ENCODE measurements around the gene GNPTG.

GNPTG gene

DNA sequence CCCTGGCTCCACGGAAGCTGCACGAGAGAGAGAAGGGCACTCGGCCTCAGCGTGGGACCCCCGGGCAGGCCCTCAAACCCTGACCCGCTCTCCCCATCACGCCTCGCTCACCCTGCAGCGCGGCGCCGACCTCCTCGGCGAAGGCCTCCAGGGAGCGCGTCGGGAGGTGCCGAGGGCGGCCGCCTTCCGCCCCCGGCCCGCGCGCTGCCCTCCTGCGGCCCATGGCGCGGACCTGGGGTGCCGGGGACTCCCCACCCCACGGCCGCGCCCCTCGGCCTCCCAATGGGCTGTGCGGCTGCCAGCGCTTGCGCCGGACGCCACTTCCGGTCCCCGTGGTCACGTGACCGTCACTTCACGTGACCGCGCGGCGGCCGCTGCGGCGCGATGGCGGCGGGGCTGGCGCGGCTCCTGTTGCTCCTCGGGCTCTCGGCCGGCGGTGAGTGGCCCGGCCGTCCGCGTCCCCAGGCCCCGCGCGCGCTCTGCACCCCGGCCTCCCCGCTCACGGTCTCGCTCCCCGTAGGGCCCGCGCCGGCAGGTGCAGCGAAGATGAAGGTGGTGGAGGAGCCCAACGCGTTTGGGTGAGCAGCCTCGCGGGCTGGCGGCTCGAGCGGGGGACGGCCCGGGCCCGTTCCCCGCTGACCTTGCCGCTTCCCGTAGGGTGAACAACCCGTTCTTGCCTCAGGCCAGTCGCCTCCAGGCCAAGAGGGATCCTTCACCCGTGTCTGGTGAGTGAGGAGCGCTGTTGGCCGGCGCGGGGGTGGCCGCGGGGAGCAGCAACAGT lies at the start of gene GNPTG, which contains the start of gene TSR3:
GNPTG (plus strand) TSS at position 350 of the 781 bp plus-strand sequence; CDS start at position 385, 35 bp downstream.
TSR3 (minus strand) TSS at position 297 of the 781 bp plus-strand sequence; CDS start at position 223, 74 bp downstream.
- peak; percentile 73 to 82 for DNase-seq (ENCODE audit: low read depth in 2 of 2)

DNA sequence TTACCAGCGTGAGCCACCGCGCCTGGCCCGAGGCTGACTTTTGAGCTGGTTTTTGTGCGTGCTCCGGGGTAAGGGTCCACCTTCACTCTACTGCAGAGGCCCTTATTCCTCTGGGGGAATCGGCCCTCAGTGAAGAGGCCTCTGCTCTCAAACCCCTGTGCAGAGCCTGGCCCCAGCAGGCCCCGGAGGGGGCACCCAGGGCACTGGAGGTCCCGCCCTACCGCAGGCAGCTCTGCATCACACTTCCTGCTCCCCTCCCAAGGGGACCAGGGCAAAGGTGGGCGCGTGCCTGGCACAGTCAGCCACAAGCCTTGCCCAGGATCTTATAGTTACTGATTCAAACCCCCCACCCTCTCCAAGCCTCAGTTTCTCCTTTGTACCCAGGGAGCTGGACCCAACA lies 45.9 kb upstream of the GNPTG start:
- no peak for DNase-seq (ENCODE audit: low read depth in 2 of 2)

DNA sequence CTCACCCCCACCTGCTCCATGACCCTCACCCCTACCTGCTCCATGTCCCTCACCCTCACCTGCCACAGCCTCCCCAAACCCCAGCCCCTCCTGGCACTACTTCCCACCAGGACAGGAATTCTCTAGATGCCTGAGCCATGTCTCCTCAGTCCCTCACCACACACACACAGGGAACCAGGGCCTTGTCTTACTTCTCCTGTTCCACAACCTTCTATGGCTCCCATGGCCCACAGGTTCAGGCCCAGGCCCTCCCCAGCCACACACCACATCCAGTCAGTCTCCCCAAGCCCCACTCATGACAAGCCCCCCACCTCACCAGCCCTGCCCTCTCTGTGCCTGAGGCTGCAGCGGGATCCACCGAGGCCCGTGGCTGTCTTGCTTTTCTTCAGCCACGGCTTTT lies 45.4 kb upstream of the GNPTG start:
- DNase-seq (ENCODE audit: low read depth in 2 of 2), result no peak

DNA sequence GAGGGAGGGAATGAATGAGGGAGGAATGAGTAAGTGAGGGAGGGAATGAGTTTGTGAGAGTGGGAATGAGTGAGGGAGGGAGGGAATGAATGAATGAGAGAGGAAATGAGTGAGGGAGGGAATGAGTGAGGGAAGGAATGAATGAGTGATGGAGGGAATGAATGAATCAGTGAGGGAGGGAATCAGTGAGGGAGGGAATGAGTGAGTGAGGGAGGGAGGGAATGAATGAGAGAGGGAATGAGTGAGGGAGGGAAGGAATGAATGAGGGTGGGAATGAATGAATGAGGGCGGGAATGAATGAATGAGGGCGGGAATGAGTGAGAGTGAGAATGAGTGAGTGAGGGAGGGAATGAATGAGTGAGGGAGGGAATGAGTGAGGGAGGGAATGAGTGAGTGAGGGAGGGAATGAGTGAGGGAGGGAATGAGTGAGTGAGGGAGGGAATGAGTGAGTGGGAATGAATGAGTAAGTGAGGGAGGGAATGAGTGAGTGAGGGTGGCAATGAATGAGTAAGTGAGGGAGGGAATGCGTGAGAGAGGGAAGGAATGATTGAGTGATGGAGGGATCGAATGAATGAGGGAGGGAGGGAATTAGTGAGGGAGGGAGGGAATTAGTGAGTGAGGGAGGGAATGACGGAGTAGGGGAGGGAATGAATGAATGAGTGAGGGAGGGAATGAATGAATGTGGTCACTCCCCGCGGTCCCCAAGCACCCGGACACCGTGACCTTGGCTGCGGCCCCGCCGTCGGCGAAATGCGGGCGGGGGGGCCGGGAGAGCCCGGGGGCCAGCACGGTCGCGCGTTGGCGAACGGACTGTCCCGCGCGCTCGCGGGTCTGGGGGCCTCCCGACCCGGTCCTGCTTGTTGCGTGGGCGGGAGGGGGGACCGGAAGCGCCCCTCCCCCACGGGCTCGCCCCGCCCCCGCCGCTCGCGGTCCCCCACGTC lies 43.4 kb upstream of the GNPTG start:
- no peak for DNase-seq (ENCODE audit: low read depth in 2 of 2)

DNA sequence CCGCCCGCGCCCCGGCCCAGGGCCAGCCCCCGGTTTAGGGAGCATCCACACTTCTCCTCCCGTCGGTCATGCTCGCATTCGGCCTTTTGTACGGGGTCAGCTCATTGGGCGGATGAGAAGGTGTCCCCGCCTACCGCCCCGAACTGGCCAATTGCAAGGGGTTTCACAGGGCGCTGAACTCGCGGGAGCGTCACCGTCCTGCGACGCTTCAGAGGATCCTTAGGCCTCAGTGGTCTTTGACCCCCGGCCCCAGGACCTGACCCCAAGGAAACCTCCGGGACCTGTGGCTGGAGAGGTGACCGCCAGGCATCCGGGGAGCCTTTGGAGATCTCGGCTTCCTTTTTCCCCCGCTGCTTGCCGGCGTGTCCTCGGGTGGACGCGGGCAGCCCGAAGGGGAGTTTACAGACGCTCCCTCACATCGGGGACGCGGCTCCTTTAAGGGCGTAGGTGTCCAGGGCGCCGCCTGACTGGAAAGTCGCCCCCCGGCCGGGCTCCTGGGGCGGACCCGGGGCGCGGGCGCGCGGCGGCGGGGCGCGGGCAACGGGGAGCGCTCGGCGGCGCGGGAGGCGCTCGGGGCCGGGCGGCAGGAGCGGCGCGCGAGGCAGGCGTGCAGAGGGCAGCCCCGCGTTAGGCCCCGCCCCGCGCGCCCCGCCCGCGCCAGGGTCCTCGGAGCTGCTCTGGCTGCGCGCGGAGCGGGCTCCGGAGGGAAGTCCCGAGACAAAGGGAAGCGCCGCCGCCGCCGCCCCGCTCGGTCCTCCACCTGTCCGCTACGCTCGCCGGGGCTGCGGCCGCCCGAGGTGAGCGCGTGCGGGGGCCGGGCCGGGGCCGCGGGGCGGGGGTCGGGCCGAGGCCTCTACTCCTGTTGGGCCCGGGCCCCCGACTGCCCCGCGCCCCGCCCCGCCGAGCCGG lies 42.5 kb upstream of the GNPTG start, which contains the start of gene UBE2I:
UBE2I (plus strand) TSS at position 660 of the 909 bp plus-strand sequence. CDS start 4,395 bp downstream, outside the sequence.
- DNase-seq (ENCODE audit: low read depth in 2 of 2), result peak; percentile 94 to 98

DNA sequence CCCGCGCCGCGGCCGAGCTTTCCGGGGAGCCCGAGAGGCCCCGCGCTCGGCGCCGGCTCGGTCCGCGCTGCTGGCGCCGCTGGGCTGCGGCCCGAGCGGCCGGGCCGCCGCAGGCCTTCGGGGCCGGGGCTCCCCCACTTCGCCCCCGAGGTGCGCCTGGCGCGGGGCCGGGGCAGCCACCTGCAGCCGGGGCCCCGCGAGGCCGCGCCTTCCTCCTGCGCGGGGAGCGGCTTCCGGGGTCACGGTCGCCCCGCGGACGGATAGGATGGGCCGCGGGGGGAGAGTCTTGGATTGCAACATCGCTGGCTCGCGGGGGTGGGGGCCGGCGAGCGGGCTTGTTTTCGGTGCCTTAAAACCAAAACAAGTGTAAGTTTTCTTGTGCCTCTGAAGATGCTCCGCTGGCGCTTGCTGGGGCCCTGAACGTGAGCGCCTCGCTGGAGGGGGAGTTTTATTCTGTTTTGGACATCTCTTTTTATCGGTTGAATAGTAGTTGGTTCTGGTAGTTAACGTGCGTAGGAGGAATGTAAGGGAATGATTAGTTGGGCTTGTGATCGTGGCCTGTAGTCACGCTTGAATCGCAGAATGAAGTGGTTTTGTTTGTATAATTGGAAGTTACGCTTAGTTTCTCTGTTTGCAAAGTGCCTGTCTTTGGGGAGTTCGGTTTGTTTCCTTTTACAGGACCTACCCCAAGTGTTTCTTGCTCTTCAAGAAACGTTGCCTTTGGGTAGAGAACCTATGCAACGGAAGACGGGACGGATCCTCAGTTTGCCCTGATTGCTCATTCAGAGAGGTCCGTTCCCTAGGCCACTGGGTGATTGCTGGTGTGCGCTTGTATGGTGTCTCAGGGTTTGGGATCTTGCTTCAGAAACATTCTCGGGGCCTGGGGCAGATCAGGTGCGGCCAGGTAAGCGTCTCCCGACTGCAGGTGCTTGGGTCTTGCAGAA lies 41.6 kb upstream of the GNPTG start:
- peak in 1 of 2 donors; percentile 52 for DNase-seq (ENCODE audit: low read depth in 2 of 2)

DNA sequence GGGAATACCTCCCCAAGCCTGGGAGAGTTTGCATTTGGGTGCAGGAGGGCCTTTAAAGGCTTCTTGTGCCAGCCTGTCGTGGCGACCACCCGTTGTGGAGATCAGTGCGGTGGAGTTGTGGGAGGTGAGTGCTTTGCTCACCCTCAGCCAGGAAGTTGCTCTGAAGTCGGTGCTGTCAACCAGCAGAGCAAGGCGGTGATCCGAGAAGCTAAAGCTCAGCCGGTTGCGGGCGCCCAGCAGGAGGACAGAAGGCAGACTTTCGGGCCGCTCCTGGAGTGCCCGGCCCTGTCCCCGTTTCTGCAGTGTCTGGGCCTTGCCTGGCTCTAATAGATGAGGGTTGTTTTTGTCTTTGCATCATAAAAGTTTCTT lies 40.9 kb upstream of the GNPTG start:
- DNase-seq (ENCODE audit: low read depth in 2 of 2), result no peak

DNA sequence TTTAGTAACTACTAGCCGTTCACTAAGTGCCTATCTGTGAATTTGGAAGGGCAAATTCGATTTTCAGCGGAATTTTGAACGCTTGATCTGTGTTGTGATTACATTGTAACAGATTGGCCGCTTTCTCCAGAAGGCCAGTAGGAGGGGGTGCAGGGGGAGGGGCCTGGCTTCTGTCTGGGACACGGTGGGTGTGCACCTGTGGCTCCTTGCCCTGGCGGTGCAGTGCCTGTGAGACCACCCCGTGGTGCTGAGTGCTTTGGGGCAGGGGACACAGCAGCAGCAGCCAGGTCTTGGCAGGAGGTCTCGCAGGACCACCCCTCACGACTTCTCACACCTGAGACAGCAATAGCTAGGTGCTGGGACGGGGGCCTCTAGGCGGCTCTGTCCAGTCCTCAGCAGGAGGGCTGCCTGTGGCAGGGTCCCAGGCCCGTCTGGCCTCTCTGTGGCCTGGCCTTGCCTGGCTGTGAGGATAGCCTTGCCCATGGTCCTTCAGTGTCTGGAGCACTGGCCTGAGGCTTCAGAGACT lies 40.5 kb upstream of the GNPTG start:
- DNase-seq (ENCODE audit: low read depth in 2 of 2), result no peak

DNA sequence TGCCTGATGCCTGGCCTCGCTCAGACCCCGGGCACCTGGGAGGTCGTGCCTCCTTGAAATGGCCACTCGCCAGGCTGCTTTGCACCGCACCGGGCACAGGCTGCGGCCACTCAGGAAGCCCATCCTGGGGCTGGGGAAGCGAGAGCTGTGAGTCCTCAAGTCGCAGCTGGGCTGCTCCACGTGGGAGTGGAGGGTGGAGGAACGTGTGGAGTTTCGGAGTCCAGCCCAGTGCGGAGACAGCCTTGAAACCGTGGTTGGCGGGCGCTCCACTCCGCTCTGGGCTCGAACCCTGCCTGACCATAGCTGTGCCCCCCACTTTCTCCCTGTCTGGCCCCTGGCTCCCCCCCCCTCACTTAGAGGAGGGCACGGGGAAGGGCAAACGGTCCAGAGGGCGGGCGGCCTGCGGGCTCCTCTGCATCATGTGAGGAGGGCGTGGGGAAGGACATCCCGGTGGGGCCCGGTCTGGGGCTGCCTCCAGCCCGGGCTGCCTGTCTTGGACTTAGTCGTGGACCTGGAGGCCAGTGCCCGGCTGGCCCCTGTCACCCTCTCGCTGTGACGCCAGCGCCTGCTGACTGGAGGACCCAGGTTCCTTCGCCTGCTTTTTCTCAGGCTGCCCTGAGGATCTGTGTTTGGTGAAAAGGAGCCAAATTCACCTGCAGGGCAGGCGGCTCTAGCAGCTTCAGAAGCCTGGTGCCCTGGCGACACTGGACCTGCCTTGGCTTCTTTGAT lies 39.8 kb upstream of the GNPTG start:
- no peak for DNase-seq (ENCODE audit: low read depth in 2 of 2)

DNA sequence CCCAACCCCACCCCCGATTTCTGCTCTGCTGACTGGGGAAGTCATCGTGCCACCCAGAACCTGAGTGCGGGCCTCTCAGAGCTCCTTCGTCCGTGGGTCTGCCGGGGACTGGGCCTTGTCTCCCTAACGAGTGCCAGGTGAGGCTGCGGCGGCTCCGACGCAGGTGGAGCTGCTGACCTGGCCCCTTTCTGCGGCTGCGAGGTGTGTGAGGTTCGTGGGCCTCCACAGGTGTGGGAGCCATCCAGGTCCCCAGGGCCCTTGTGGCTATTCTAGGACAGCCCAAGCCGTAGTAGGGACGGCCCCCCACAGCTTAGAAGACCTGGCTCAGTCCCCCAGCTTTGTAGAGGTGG lies 39.3 kb upstream of the GNPTG start:
- no peak for DNase-seq (ENCODE audit: low read depth in 2 of 2)

DNA sequence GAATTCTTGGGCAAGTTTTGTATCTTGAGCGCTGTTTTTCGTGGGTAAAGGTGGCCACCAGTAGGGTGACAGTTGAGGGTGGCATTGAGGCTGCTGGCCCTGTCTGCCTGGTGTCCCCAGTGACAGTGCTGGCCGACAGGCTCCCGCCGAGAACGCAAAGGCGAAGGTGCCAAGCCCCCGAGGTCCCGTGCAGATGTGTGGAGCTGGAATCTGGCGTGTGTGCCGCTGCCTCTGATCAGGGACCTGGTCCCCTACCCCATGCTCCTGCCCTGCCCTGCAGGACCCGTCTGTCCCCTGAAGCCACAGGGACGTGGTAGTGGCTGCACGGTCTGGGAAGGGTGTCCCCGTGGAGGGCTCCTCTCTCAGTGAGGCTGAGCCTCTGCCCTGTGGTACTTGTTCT lies 38.8 kb upstream of the GNPTG start:
- DNase-seq (ENCODE audit: low read depth in 2 of 2), result no peak

DNA sequence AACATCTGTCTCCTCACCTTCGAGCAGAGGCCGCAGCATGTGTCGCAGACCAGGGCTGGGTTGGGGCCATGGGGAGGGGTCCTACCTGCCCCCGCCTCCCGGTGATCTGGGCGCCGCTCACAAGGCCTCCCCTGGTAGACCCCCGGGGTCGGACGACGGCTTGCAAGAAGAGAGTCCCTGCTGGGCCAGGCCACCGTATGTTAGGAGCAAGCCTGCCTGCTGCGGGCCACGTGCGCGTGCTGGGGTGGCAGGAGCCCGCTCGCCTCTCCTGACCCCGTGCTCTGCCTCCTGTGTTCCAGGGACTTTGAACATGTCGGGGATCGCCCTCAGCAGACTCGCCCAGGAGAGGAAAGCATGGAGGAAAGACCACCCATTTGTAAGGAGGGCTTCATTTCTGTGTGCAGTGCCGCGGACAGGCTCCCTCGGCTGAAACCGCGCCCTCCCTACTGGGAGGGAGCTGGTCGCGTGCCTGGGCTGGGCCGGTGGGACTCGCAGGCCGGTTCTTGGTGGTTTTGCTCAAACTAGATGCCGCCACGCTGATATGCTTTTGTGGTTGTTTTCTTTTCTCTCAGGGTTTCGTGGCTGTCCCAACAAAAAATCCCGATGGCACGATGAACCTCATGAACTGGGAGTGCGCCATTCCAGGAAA lies 37.9 kb upstream of the GNPTG start:
- DNase-seq (ENCODE audit: low read depth in 2 of 2), result no peak

DNA sequence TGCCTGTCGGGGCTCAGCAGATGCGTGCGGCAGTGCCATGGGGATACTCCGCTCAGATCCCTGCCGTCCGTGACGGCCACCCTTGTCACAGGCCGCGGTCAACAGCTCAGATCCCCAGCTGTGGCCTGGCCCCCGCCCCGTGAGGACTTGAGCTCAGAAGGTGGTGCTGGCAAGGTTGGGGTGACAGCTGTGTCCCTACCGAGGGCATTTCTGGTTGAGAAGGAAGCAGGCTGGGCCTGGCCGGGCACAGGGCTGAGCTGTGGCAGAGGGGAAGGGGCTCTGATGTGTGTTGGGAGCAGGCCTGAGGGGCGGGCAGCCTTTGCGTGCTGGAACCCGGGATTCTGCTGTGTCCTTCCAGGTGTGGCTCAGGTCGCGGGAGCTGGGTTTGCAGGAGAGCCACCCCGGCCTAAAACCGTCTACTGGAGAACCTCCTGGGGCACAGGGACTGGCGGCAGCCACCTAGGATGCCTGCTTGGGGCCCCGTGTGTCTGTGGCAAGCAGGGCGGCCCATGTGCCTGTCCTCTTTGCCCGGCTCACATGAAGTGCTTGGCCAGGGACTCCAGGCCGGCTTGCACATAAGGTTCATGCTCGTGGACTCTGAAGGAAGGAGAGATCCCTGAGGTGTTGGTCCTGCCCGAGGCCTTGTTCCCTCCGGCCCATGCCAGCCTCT lies 37.2 kb upstream of the GNPTG start:
- no peak for DNase-seq (ENCODE audit: low read depth in 2 of 2)

DNA sequence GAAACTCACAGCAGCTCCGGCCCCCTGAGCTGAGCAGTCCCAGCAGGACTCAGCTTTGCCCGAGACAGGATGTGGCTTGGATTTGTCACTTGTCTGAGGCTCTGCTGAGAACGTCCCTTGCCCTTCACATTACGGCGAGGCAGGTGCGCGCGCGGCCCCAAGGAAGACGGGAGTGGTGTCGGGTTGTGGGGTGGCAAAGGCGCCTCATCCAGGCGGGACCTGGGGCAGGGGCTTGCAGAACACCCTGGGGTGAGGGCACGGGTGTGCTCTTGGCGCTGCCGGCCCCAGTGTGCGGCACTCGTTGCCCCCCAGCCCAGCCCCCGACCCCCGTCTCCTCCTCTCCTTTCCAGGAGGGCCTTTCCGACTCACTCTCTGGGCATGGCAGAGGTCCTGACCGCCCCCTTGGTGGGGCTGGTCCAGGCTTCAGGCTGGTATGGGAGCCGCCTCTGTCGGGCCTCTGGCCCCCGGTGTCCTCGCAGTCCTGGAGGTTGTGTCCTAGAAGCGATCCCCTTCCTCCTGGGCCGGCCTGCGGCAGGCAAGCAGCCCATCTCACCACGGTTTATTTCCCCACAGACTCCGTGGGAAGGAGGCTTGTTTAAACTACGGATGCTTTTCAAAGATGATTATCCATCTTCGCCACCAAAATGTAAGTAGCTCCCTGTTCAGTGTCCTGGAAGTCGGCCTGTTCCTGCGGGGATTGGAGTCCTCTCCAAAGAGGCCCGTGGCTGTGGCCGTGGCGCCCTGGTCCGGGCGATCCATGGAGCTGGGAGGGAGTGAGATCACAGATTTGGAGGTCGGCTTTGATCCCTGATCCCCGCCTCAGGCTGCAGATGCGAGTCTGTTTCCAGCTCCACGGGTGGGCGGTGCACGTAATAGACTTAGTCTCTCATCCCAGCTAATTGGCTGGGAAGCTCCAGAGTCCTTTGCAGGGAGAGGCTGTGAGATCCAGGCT lies 36.4 kb upstream of the GNPTG start:
- DNase-seq (ENCODE audit: low read depth in 2 of 2), result no peak

DNA sequence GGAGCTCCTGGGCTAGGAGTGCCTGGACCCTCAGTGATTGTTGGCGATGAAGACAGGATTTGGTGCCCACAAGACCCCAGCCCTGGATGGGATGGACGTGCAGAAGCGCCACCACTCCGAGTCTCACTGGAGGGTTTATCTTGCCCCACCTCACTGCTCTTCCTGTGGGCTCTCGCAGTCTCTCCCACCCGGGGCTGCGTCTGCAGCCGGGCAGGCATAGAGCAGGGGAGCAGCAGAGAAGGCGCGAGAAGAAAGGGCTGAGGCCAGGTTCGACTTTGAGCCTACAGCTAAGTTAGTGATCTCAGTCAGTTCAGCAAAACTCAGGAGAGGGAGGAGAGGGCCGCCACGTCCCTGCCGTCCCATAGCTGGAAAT lies 35.7 kb upstream of the GNPTG start:
- no peak for DNase-seq (ENCODE audit: low read depth in 2 of 2)

DNA sequence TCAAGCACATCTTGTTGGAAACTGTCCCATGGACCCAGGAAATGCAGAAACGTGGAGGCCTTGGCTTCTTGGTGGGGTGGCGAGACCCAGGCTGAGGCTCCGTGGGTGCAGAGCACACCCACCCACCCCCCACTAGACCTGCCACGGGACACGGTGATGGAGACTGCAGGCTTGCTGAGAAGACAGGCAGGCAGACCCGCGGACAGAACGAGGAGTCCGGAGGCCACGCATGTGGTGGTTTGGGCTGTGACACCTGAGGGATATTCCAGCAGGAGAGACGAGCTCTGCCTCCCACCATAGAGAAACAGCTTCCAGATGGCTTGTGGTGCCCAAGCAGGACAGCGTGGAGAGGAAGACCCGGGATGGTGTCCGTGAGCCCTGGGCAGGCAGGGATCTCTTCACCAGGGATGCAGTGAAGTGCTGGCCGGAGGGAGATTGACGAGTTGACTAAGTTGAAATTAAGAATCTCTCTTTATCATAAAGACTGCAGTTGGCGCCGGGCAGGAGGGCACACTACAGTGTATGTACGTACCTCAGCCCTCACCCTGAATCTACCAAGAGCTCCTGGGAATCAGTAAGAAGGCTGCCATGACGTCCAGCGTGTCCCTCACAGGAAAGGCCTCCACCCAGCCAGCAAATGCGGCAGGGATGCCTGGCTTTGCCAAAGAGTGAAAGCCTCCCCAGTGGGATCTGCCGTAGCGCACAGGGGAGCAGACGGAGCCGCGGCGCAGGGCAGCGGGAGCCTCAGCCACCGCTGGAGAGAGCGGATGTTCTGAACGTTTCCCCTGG lies 34.1 kb upstream of the GNPTG start:
- DNase-seq (ENCODE audit: low read depth in 2 of 2), result no peak

DNA sequence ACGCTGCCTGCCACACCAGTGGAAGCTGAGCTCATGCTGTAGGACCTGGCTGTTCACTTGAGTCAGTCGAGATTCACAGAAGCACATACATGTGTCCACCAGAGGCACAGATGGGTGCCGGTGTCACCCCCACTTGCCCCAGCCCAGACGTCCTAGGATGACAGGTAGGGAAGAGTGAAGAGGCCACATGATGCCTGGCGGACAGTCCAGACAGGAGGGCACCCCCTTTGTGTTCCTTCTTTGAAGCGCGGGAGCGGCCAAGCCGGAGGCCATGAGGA lies 33.5 kb upstream of the GNPTG start:
- DNase-seq (ENCODE audit: low read depth in 2 of 2), result no peak
